Esophagus muscularis mucosa (tissue), 4 donors: ENCODE results near the gene ADORA2A.

Experiments used
- CTCF ChIP-seq, 3 experiments: fragments of 200-600 bp in 2 of 3; fragments of 450-650 bp in 1 of 3; sonication (generic) in 2 of 3; IDR thresholded peaks; one replicate each; pipeline ENCODE4 v1.5.1; 2017 to 2019; ENCODE audit warnings: antibody characterized with exemption in 3 of 3, mild to moderate bottlenecking in 2 of 3, moderate library complexity in 1 of 3
- EP300 ChIP-seq: sonication (generic); formaldehyde crosslinking; IDR thresholded peaks from one replicate; pipeline ENCODE4 v1.6.1; 2017; ENCODE audit warnings: antibody characterized with exemption
- POLR2A ChIP-seq: fragments of 450-650 bp; IDR thresholded peaks from one replicate; pipeline ENCODE4 v1.6.1; 2017; ENCODE audit warnings: antibody characterized with exemption, moderate library complexity, mild to moderate bottlenecking, low read depth
- POLR2AphosphoS5 ChIP-seq, 2 donors: sonication (generic); formaldehyde crosslinking; IDR thresholded peaks; one replicate each; pipeline ENCODE4 v1.6.1; 2017; ENCODE audit warnings: antibody characterized with exemption in 2 of 2

GRCh38 chr22:24420977-24421343 lies 6.4 kb upstream of the ADORA2A start:
- TF ChIP-seq POLR2A (no peak), CTCF (IDR thresholded peaks at IDR 0.05) (no peak), EP300 (no peak), POLR2AphosphoS5 (IDR thresholded peaks at IDR 0.05) (no peak)
